Measurements from ENCODE around the gene BZW2.
A peak's percentile ranks its signal among the peaks of the same experiment; 100 is the strongest.

GRCh38 chr7:16645593-16646471 is at the start of gene BZW2, which contains the start of gene ANKMY2:
- peak in 6 of 12 donors; percentile 5 to 50 (median 24) for TF ChIP-seq CTCF (IDR thresholded peaks at IDR 0.05)
- TF ChIP-seq POLR2A (IDR thresholded peaks at IDR 0.05) = peak in 1 of 2 donors; percentile 98
